Measurements from ENCODE around the gene TLE6. TPM values are rescaled to one million over a fixed set of nuclear protein-coding genes. Genes with fewer than 3 reads are reported as not detected.

TLE6 gene
- total RNA-seq, 1 donor from 2014 or later = 0.90 TPM

Other genes with a start within 250 kb of the TLE6 start
- gene SLC39A3, start 237.5 kb upstream of the TLE6 start, total RNA-seq = 14.2 and 21.7 TPM in 2 replicates
- gene SGTA, start 194.3 kb upstream of the TLE6 start, total RNA-seq = 31.6 and 42.2 TPM in 2 replicates
- 60.2 and 64.6 TPM in 2 replicates for gene THOP1, start 192.1 kb upstream of the TLE6 start, total RNA-seq
- 2.1 and 3.9 TPM in 2 replicates for gene ZNF554, start 157.7 kb upstream of the TLE6 start, total RNA-seq
- gene ZNF555, start 136.1 kb upstream of the TLE6 start, total RNA-seq = 3.1 and 4.4 TPM in 2 replicates
- gene ZNF556, start 110.2 kb upstream of the TLE6 start, total RNA-seq = not detected in 2 replicates
- 3.2 and 3.7 TPM in 2 replicates for gene ZNF57, start 76.6 kb upstream of the TLE6 start, total RNA-seq
- 3.7 and 4.4 TPM in 2 replicates for gene ZNF77, start 32.6 kb upstream of the TLE6 start, total RNA-seq
- 2.7 and 24.9 TPM in 2 replicates for gene TLE2, start 51.7 kb downstream of the TLE6 start, total RNA-seq
- 88.1 and 130 TPM in 2 replicates for gene TLE5, start 84.9 kb downstream of the TLE6 start, total RNA-seq
- 50.3 and 71.7 TPM in 2 replicates for gene GNA11, start 116.8 kb downstream of the TLE6 start, total RNA-seq
- gene GNA15, start 158.5 kb downstream of the TLE6 start, total RNA-seq = 0.13 and 0.63 TPM in 2 replicates
- gene S1PR4, start 201.2 kb downstream of the TLE6 start, total RNA-seq = 0.51 and 0.63 TPM in 2 replicates
- 33.2 and 45.0 TPM in 2 replicates for gene NCLN, start 208.4 kb downstream of the TLE6 start, total RNA-seq
- gene CELF5, start 247.1 kb downstream of the TLE6 start, total RNA-seq = 0.13 TPM in 1 of 2 replicates, not detected in the other

Data from dermis microvascular lymphatic vessel endothelial cell (primary cell).